GM23338 (cell line): ENCODE measurements around the gene ZNF142. TPM values are rescaled to one million over a fixed set of nuclear protein-coding genes. Genes with fewer than 3 reads are reported as not detected.

Experiments used
- ATAC-seq: fragments of 200-7000 bp; cut with Tn5 transposase; 3 replicates; pipeline ENCODE4 v1.9.1; 2020
- DNase-seq: peaks from one replicate; pipeline ENCODE4 v3.0.0-alpha.2; 2015; ENCODE audit warnings: low spot score
- H2AFZ ChIP-seq: fragments of 200-600 bp; sonication (generic); 2 replicates; pipeline ENCODE4 v1.8.0; 2016; ENCODE audit warnings: antibody characterized with exemption, mild to moderate bottlenecking, moderate library complexity
- H3F3A ChIP-seq: fragments of 200-600 bp; sonication (generic); replicated peaks from 2 replicates; pipeline ENCODE4 v1.8.0; 2017; ENCODE audit warnings: antibody characterized with exemption, mixed run types, low read depth
- H3K27ac ChIP-seq: fragments of 200-600 bp; sonication (generic); 2 replicates; pipeline ENCODE4 v1.6.1; 2016; ENCODE audit warnings: low read depth
- H3K27me3 ChIP-seq: fragments of 200-600 bp; sonication (generic); 2 replicates; pipeline ENCODE4 v1.8.0; 2016; ENCODE audit warnings: mild to moderate bottlenecking, mixed run types, moderate library complexity; ENCODE audit not compliant: insufficient read depth
- H3K36me3 ChIP-seq: fragments of 200-600 bp; sonication (generic); 2 replicates; pipeline ENCODE4 v1.8.0; 2016; ENCODE audit warnings: mild to moderate bottlenecking; ENCODE audit not compliant: insufficient read depth
- H3K4me1 ChIP-seq: fragments of 200-600 bp; sonication (generic); 2 replicates; pipeline ENCODE4 v1.8.0; 2016; ENCODE audit warnings: mild to moderate bottlenecking, moderate library complexity; ENCODE audit not compliant: insufficient read depth
- H3K4me2 ChIP-seq: fragments of 200-600 bp; sonication (generic); 2 replicates; pipeline ENCODE4 v1.7.1; 2017; ENCODE audit warnings: mixed run types
- H3K4me3 ChIP-seq: fragments of 200-600 bp; sonication (generic); 2 replicates; pipeline ENCODE4 v1.6.1; 2016; ENCODE audit warnings: mixed run types
- H3K79me2 ChIP-seq: fragments of 200-600 bp; sonication (generic); replicated peaks from 2 replicates; pipeline ENCODE4 v1.8.0; 2017; ENCODE audit warnings: mild to moderate bottlenecking; ENCODE audit not compliant: insufficient read depth
- H3K9me2 ChIP-seq: fragments of 200-600 bp; sonication (generic); 2 replicates; pipeline ENCODE4 v1.8.0; 2017; ENCODE audit not compliant: insufficient read depth
- H4K20me1 ChIP-seq: fragments of 200-600 bp; sonication (generic); replicated peaks from 2 replicates; pipeline ENCODE4 v1.8.0; 2017; ENCODE audit warnings: mild to moderate bottlenecking; ENCODE audit not compliant: insufficient read depth
- H3K27ac Mint-ChIP-seq: 2 replicates; pipeline ENCODE4 v1.8.0; 2020; ENCODE audit warnings: inconsistent platforms, mild to moderate bottlenecking, moderate library complexity, mixed read lengths
- H3K27me3 Mint-ChIP-seq: 3 replicates; pipeline ENCODE4 v1.8.0; 2022; ENCODE audit warnings: low read depth, mild to moderate bottlenecking, moderate library complexity, mixed read lengths, inconsistent platforms; ENCODE audit not compliant: insufficient read depth, poor library complexity
- H3K36me3 Mint-ChIP-seq: 3 replicates; pipeline ENCODE4 v1.8.0; 2021; ENCODE audit warnings: low read depth, mild to moderate bottlenecking, inconsistent platforms, moderate library complexity, mixed read lengths
- H3K4me1 Mint-ChIP-seq: 3 replicates; pipeline ENCODE4 v1.8.0; 2020; ENCODE audit warnings: mild to moderate bottlenecking, inconsistent platforms, mixed read lengths
- H3K4me3 Mint-ChIP-seq: 3 replicates; pipeline ENCODE4 v1.8.0; 2021; ENCODE audit warnings: moderate library complexity, mild to moderate bottlenecking, inconsistent platforms, mixed read lengths
- H3K9me3 Mint-ChIP-seq: 3 replicates; pipeline ENCODE4 v1.8.0; 2020; ENCODE audit warnings: moderate library complexity, mild to moderate bottlenecking, inconsistent platforms, mixed read lengths
- CREB1 ChIP-seq: fragments of 250-450 bp; sonication (Bioruptor Pico); IDR thresholded peaks from 2 replicates; pipeline ENCODE4 v1.5.0; 2020; ENCODE audit warnings: low read depth, mild to moderate bottlenecking, moderate library complexity
- CTCF ChIP-seq, 2 experiments: fragments of 200-600 bp in 1 of 2; sonication (generic) in 1 of 2; conservative IDR thresholded peaks; 2 replicates each; pipeline versions ENCODE4 v1.5.1 to v1.6.1; 2016 to 2017; ENCODE audit warnings: antibody characterized with exemption in 2 of 2, low read depth in 2 of 2, mild to moderate bottlenecking in 2 of 2, moderate library complexity in 1 of 2
- EZH2phosphoT487 ChIP-seq: fragments of 200-600 bp; sonication (generic); IDR thresholded peaks from one replicate; pipeline ENCODE4 v1.8.1; 2018; ENCODE audit warnings: antibody characterized with exemption; ENCODE audit not compliant: unreplicated experiment
- NANOG ChIP-seq: IDR thresholded peaks from 2 replicates; pipeline ENCODE4 v1.6.1; 2016; ENCODE audit warnings: antibody characterized with exemption, borderline replicate concordance
- POLR2AphosphoS5 ChIP-seq: IDR thresholded peaks from 2 replicates; pipeline ENCODE4 v1.6.1; 2016; ENCODE audit warnings: antibody characterized with exemption, low read depth
- REST ChIP-seq: IDR thresholded peaks from one replicate; pipeline ENCODE4 v1.6.1; 2018; ENCODE audit warnings: antibody characterized with exemption; ENCODE audit not compliant: unreplicated experiment
- STAT1 ChIP-seq: IDR thresholded peaks from one replicate; pipeline ENCODE4 v1.6.1; 2016; ENCODE audit warnings: antibody characterized with exemption; ENCODE audit not compliant: unreplicated experiment
- ZNF114 ChIP-seq: fragments of 250-450 bp; sonication (Bioruptor Pico); IDR thresholded peaks from 2 replicates; pipeline ENCODE4 v1.5.0; 2020; ENCODE audit warnings: mild to moderate bottlenecking, moderate library complexity
- ZNF331 ChIP-seq: fragments of 250-450 bp; sonication (Bioruptor Pico); IDR thresholded peaks from 2 replicates; pipeline ENCODE4 v1.5.0; 2020; ENCODE audit warnings: low read depth, mild to moderate bottlenecking, moderate library complexity
- polyA plus RNA-seq: library from polyadenylated mRNA; unstranded; fragments of >200 nt; fragmentation: Nextera tagmentation; extraction: Ambion mirVana; gene quantifications from 2 replicates; pipeline ENCODE4 v1.2.1, GENCODE V29; 2016
- total RNA-seq: library from RNA; depleted of rRNA; stranded (reverse); fragments of >200 nt; shearing (Covaris generic); gene quantifications from 2 replicates; pipeline ENCODE4 v1.2.3, GENCODE V29; 2014
- TF ChIP-seq, protein P1 (sequence below): fragments of 250-450 bp; sonication (Bioruptor Pico); IDR thresholded peaks from 2 replicates; pipeline ENCODE4 v1.5.0; 2020; ENCODE audit warnings: mild to moderate bottlenecking, moderate library complexity
- TF ChIP-seq, protein P2 (sequence below): IDR thresholded peaks from 2 replicates; pipeline ENCODE4 v1.6.1; 2016; ENCODE audit warnings: antibody characterized with exemption

Gene ZNF142
- total and polyA plus RNA-seq, 2 experiments from 2014 or later = 14.9 to 32.8 TPM

DNA sequence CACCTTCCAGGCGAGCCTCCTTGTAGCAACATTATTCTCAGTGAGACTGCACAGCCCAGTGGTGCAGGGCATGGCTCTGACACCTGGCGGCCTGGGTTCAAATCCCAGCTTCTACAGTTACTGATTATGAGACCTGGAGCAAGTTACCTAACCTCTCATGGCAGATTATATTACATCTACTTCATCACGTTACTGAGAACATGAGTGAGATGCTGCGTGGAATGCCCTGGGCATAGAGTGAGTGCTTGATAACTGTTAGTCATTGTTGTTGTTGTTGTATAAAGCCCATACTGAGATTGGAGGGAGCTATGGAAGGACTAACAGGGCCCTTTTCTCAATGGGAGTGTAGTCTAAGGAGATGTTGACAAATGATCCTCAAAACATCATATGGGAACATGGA lies 33.1 kb downstream of the ZNF142 start:
- ATAC-seq = no peak

More for the DNA sequence above, 33.1 kb downstream of the ZNF142 start:
- Histone ChIP-seq H3K27ac (no peak overlapping the region), H3K27me3 (no peaks in the 10 kb centered on the region), H3K4me2 (no peak overlapping the region), H2AFZ (peak overlapping the region; percentile 52; the same call in 1 of the 2 replicates), H3K9me2 (no peaks in the 10 kb centered on the region), H4K20me1 (no peaks in the 10 kb centered on the region), H3K4me1 (no peaks in the 10 kb centered on the region), H3K36me3 (no peaks in the 10 kb centered on the region), H3K79me2 (no peaks in the 10 kb centered on the region), H3K4me3 (no peak overlapping the region), H3F3A (no peaks in the 10 kb centered on the region)
- Mint-ChIP-seq H3K4me3 (no peak overlapping the region), H3K9me3 (no peaks in the 10 kb centered on the region), H3K4me1 (peaks cover 2% of the 10 kb centered on the region; the same call in 1 of the 3 replicates), H3K27ac (no peak overlapping the region), H3K36me3 (no peaks in the 10 kb centered on the region), H3K27me3 (peaks cover 6% of the 10 kb centered on the region)
- TF ChIP-seq, protein P1, sequence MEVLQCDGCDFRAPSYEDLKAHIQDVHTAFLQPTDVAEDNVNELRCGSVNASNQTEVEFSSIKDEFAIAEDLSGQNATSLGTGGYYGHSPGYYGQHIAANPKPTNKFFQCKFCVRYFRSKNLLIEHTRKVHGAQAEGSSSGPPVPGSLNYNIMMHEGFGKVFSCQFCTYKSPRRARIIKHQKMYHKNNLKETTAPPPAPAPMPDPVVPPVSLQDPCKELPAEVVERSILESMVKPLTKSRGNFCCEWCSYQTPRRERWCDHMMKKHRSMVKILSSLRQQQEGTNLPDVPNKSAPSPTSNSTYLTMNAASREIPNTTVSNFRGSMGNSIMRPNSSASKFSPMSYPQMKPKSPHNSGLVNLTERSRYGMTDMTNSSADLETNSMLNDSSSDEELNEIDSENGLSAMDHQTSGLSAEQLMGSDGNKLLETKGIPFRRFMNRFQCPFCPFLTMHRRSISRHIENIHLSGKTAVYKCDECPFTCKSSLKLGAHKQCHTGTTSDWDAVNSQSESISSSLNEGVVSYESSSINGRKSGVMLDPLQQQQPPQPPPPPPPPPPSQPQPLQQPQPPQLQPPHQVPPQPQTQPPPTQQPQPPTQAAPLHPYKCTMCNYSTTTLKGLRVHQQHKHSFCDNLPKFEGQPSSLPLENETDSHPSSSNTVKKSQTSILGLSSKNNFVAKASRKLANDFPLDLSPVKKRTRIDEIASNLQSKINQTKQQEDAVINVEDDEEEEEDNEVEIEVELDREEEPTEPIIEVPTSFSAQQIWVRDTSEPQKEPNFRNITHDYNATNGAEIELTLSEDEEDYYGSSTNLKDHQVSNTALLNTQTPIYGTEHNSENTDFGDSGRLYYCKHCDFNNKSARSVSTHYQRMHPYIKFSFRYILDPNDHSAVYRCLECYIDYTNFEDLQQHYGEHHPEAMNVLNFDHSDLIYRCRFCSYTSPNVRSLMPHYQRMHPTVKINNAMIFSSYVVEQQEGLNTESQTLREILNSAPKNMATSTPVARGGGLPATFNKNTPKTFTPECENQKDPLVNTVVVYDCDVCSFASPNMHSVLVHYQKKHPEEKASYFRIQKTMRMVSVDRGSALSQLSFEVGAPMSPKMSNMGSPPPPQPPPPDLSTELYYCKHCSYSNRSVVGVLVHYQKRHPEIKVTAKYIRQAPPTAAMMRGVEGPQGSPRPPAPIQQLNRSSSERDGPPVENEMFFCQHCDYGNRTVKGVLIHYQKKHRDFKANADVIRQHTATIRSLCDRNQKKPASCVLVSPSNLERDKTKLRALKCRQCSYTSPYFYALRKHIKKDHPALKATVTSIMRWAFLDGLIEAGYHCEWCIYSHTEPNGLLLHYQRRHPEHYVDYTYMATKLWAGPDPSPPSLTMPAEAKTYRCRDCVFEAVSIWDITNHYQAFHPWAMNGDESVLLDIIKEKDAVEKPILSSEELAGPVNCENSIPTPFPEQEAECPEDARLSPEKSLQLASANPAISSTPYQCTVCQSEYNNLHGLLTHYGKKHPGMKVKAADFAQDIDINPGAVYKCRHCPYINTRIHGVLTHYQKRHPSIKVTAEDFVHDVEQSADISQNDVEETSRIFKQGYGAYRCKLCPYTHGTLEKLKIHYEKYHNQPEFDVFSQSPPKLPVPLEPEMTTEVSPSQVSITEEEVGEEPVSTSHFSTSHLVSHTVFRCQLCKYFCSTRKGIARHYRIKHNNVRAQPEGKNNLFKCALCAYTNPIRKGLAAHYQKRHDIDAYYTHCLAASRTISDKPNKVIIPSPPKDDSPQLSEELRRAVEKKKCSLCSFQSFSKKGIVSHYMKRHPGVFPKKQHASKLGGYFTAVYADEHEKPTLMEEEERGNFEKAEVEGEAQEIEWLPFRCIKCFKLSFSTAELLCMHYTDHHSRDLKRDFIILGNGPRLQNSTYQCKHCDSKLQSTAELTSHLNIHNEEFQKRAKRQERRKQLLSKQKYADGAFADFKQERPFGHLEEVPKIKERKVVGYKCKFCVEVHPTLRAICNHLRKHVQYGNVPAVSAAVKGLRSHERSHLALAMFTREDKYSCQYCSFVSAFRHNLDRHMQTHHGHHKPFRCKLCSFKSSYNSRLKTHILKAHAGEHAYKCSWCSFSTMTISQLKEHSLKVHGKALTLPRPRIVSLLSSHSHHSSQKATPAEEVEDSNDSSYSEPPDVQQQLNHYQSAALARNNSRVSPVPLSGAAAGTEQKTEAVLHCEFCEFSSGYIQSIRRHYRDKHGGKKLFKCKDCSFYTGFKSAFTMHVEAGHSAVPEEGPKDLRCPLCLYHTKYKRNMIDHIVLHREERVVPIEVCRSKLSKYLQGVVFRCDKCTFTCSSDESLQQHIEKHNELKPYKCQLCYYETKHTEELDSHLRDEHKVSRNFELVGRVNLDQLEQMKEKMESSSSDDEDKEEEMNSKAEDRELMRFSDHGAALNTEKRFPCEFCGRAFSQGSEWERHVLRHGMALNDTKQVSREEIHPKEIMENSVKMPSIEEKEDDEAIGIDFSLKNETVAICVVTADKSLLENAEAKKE (CRISPR knock-in tag) = no peak
- TF ChIP-seq POLR2AphosphoS5 = no peak
- TF ChIP-seq ZNF331 (CRISPR knock-in tag) = no peak
- TF ChIP-seq CREB1 (CRISPR knock-in tag) = no peak
- no peak for TF ChIP-seq EZH2phosphoT487
- TF ChIP-seq, protein P2, sequence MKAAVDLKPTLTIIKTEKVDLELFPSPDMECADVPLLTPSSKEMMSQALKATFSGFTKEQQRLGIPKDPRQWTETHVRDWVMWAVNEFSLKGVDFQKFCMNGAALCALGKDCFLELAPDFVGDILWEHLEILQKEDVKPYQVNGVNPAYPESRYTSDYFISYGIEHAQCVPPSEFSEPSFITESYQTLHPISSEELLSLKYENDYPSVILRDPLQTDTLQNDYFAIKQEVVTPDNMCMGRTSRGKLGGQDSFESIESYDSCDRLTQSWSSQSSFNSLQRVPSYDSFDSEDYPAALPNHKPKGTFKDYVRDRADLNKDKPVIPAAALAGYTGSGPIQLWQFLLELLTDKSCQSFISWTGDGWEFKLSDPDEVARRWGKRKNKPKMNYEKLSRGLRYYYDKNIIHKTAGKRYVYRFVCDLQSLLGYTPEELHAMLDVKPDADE = no peak
- TF ChIP-seq REST = no peak
- TF ChIP-seq NANOG = no peak
- no peak for TF ChIP-seq CTCF (conservative IDR thresholded peaks at IDR 0.05; ENCODE audit: low read depth in 2 of 2)
- no peak for TF ChIP-seq ZNF114 (CRISPR knock-in tag)
- no peak for TF ChIP-seq STAT1
- no peak for DNase-seq
